ENCODE results near the gene C13orf42.
"Not testable (repeated sequence)": the region's sequence is repeated elsewhere in the genome, so short reads cannot be mapped to it uniquely, and the experiment has no call there.

DNA sequence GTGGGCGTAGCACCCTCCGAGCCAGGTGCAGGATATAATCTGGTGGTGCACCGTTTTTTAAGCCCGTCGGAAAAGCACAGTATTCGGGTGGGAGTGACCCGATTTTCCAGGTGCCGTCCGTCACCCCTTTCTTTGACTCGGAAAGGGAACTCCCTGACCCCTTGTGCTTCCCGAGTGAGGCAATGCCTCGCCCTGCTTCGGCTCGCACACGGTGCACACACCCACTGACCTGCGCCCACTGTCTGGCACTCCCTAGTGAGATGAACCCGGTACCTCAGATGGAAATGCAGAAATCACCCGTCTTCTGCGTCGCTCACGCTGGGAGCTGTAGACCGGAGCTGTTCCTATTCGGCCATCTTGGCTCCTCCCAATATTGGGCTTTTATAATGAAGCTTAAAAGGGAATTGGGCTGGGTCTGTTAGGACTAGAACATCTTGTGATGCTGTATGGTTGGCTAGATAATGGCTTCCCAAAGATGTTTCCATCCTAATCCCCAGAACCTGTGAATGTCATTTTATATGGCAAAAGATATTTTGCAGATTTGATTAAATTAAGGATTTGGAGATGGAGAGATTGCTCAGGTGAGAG, 30.5 kb downstream of the C13orf42 start:
- TF ChIP-seq, protein P1, sequence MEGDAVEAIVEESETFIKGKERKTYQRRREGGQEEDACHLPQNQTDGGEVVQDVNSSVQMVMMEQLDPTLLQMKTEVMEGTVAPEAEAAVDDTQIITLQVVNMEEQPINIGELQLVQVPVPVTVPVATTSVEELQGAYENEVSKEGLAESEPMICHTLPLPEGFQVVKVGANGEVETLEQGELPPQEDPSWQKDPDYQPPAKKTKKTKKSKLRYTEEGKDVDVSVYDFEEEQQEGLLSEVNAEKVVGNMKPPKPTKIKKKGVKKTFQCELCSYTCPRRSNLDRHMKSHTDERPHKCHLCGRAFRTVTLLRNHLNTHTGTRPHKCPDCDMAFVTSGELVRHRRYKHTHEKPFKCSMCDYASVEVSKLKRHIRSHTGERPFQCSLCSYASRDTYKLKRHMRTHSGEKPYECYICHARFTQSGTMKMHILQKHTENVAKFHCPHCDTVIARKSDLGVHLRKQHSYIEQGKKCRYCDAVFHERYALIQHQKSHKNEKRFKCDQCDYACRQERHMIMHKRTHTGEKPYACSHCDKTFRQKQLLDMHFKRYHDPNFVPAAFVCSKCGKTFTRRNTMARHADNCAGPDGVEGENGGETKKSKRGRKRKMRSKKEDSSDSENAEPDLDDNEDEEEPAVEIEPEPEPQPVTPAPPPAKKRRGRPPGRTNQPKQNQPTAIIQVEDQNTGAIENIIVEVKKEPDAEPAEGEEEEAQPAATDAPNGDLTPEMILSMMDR (IDR thresholded peaks at IDR 0.05): not testable (repeated sequence)
- not testable (repeated sequence) for TF ChIP-seq POLR2A (IDR thresholded peaks at IDR 0.05)
